Gastrocnemius medialis (tissue), 4 donors: ENCODE measurements around the gene PRKCZ.

Experiments used
- CTCF ChIP-seq, 5 experiments: fragments of 450-650 bp in 3 of 5; fragments of 200-600 bp in 2 of 5; sonication (generic) in 2 of 5; IDR thresholded peaks in 4 of 5; conservative IDR thresholded peaks in 1 of 5; 1 replicate in 4 of 5; 2 replicates in 1 of 5; pipeline ENCODE4 v1.5.1; 2016 to 2019; ENCODE audit warnings: antibody characterized with exemption in 5 of 5, mild to moderate bottlenecking in 3 of 5, moderate library complexity in 3 of 5
- POLR2A ChIP-seq, 2 donors: fragments of 450-650 bp; IDR thresholded peaks; one replicate each; pipeline ENCODE4 v1.6.1; 2017; ENCODE audit warnings: antibody characterized with exemption in 2 of 2, mild to moderate bottlenecking in 2 of 2, moderate library complexity in 2 of 2

- TF ChIP-seq CTCF (IDR thresholded peaks at IDR 0.05 in 4 of 5, conservative IDR thresholded peaks at IDR 0.05 in 1 of 5) = no peak
- peak in 1 of 2 donors; percentile 33 for TF ChIP-seq POLR2A (IDR thresholded peaks at IDR 0.05)
Measured at GRCh38 chr1:2232255-2232915, 182.2 kb downstream of the PRKCZ start.
